H9 (cell line): ENCODE results near the gene KLHDC8A. TPM values are rescaled to one million over a fixed set of nuclear protein-coding genes. Genes with fewer than 3 reads are reported as not detected.

Experiments
- DNase-seq: peaks from one replicate; pipeline ENCODE4 v3.0.0-alpha.2; 2017
- H2AFZ ChIP-seq: one replicate; pipeline ENCODE4 v1.6.1; 2013; ENCODE audit warnings: mild to moderate bottlenecking, low read length, control low read depth, moderate library complexity
- H2AK5ac ChIP-seq: 2 replicates; pipeline ENCODE4 v1.6.1; 2013; ENCODE audit warnings: low read length, control low read depth, mixed read lengths; ENCODE audit not compliant: insufficient read length
- H2BK120ac ChIP-seq: one replicate; pipeline ENCODE4 v1.6.1; 2013; ENCODE audit warnings: low read depth, mild to moderate bottlenecking, low read length, control low read depth, inconsistent platforms; ENCODE audit not compliant: poor library complexity, severe bottlenecking
- H2BK12ac ChIP-seq: 2 replicates; pipeline ENCODE4 v1.6.1; 2013; ENCODE audit warnings: low read length, control low read depth, mixed read lengths, low read depth; ENCODE audit not compliant: insufficient read length
- H2BK15ac ChIP-seq: 2 replicates; pipeline ENCODE4 v1.6.1; 2013; ENCODE audit warnings: low read depth, low read length, control low read depth
- H2BK20ac ChIP-seq: one replicate; pipeline ENCODE4 v1.6.1; 2013; ENCODE audit warnings: low read depth, mild to moderate bottlenecking, low read length, control low read depth, inconsistent platforms; ENCODE audit not compliant: poor library complexity, severe bottlenecking
- H2BK5ac ChIP-seq: 2 replicates; pipeline ENCODE4 v1.6.1; 2013; ENCODE audit warnings: low read length, control low read depth, mixed read lengths; ENCODE audit not compliant: insufficient read length
- H3K14ac ChIP-seq: 2 replicates; pipeline ENCODE4 v1.6.1; 2013; ENCODE audit warnings: low read length, control low read depth; ENCODE audit not compliant: insufficient read depth
- H3K18ac ChIP-seq: 2 replicates; pipeline ENCODE4 v1.6.1; 2013; ENCODE audit warnings: low read depth, mild to moderate bottlenecking, mixed read lengths, low read length, control low read depth; ENCODE audit not compliant: insufficient read length
- H3K23ac ChIP-seq: 2 replicates; pipeline ENCODE4 v1.6.1; 2013; ENCODE audit warnings: low read length, control low read depth, mixed read lengths, low read depth; ENCODE audit not compliant: insufficient read length
- H3K23me2 ChIP-seq: 2 replicates; pipeline ENCODE4 v1.6.1; 2013; ENCODE audit warnings: low read depth, mild to moderate bottlenecking, mixed read lengths, low read length, control low read depth; ENCODE audit not compliant: insufficient read length, poor library complexity, severe bottlenecking
- H3K27ac ChIP-seq: 2 replicates; pipeline ENCODE4 v1.5.1; 2013; ENCODE audit warnings: low read length, control low read depth, mixed read lengths, low read depth; ENCODE audit not compliant: insufficient read length
- H3K27me3 ChIP-seq: 2 replicates; pipeline ENCODE4 v1.6.1; 2013; ENCODE audit warnings: low read length, control low read depth, inconsistent platforms; ENCODE audit not compliant: insufficient read depth
- H3K4ac ChIP-seq: 2 replicates; pipeline ENCODE4 v1.6.1; 2013; ENCODE audit warnings: low read depth, mild to moderate bottlenecking, control low read depth, inconsistent platforms, low read length, moderate library complexity
- H3K4me1 ChIP-seq: 2 replicates; pipeline ENCODE4 v1.6.1; 2013; ENCODE audit warnings: low read length, control low read depth, inconsistent platforms; ENCODE audit not compliant: insufficient read depth
- H3K4me2 ChIP-seq: 2 replicates; pipeline ENCODE4 v1.6.1; 2013; ENCODE audit warnings: low read length, control low read depth, mixed read lengths; ENCODE audit not compliant: insufficient read length, insufficient read depth
- H3K56ac ChIP-seq: 2 replicates; pipeline ENCODE4 v1.6.1; 2013; ENCODE audit warnings: low read depth, mild to moderate bottlenecking, mixed read lengths, low read length, control low read depth; ENCODE audit not compliant: insufficient read length
- H3K79me1 ChIP-seq: 2 replicates; pipeline ENCODE4 v1.6.1; 2013; ENCODE audit warnings: low read depth, mild to moderate bottlenecking, moderate library complexity, low read length, control low read depth, inconsistent platforms; ENCODE audit not compliant: insufficient read depth, poor library complexity, severe bottlenecking
- H3K79me2 ChIP-seq: 2 replicates; pipeline ENCODE4 v1.6.1; 2013; ENCODE audit warnings: low read length, control low read depth, inconsistent platforms; ENCODE audit not compliant: insufficient read depth
- H3K9ac ChIP-seq: 2 replicates; pipeline ENCODE4 v1.6.1; 2013; ENCODE audit warnings: low read length, control low read depth, mixed read lengths; ENCODE audit not compliant: insufficient read length; ENCODE audit errors: extremely low read depth
- H3K9me3 ChIP-seq: one replicate; pipeline ENCODE4 v1.6.1; 2013; ENCODE audit warnings: low read depth, low read length, inconsistent platforms; ENCODE audit not compliant: control insufficient read depth
- H3T11ph ChIP-seq: one replicate; pipeline ENCODE4 v1.6.1; 2013; ENCODE audit warnings: mild to moderate bottlenecking, low read length, control low read depth, inconsistent platforms
- H4K20me1 ChIP-seq: one replicate; pipeline ENCODE4 v1.6.1; 2013; ENCODE audit not compliant: control insufficient read depth, insufficient read length, insufficient read depth
- H4K5ac ChIP-seq: 2 replicates; pipeline ENCODE4 v1.6.1; 2013; ENCODE audit warnings: low read depth, mild to moderate bottlenecking, mixed read lengths, low read length, control low read depth; ENCODE audit not compliant: insufficient read length
- H4K8ac ChIP-seq: replicated peaks from 2 replicates; pipeline ENCODE4 v1.6.1; 2013; ENCODE audit warnings: low read length, control low read depth, mixed read lengths, low read depth; ENCODE audit not compliant: insufficient read length
- H4K91ac ChIP-seq: 2 replicates; pipeline ENCODE4 v1.6.1; 2013; ENCODE audit warnings: low read depth, mild to moderate bottlenecking, moderate library complexity, mixed read lengths, low read length, control low read depth; ENCODE audit not compliant: insufficient read length
- H3K27ac Mint-ChIP-seq, 3 experiments: 2 replicates in 2 of 3; 3 replicates in 1 of 3; pipeline ENCODE4 v1.8.0; 2020 to 2021; ENCODE audit warnings: mixed read lengths in 3 of 3, mild to moderate bottlenecking in 1 of 3, moderate library complexity in 1 of 3
- H3K27me3 Mint-ChIP-seq: 2 replicates; pipeline ENCODE4 v1.8.0; 2021; ENCODE audit warnings: low read depth, mild to moderate bottlenecking, moderate library complexity, mixed read lengths
- H3K36me3 Mint-ChIP-seq, 3 experiments: 2 replicates in 2 of 3; 3 replicates in 1 of 3; pipeline ENCODE4 v1.8.0; 2020 to 2021; ENCODE audit warnings: low read depth in 3 of 3, mixed read lengths in 3 of 3; ENCODE audit not compliant: insufficient read depth in 1 of 3
- H3K4me1 Mint-ChIP-seq, 2 experiments: 2 replicates each; pipeline ENCODE4 v1.8.0; 2020; ENCODE audit warnings: mixed read lengths in 2 of 2
- H3K4me3 Mint-ChIP-seq, 2 experiments: 2 replicates in 1 of 2; 3 replicates in 1 of 2; pipeline ENCODE4 v1.8.0; 2020 to 2021; ENCODE audit warnings: mild to moderate bottlenecking in 2 of 2, mixed read lengths in 2 of 2, moderate library complexity in 1 of 2
- H3K9me3 Mint-ChIP-seq, 2 experiments: 2 replicates in 1 of 2; 3 replicates in 1 of 2; pipeline ENCODE4 v1.8.0; 2020; ENCODE audit warnings: mild to moderate bottlenecking in 2 of 2, mixed read lengths in 2 of 2, moderate library complexity in 1 of 2
- CTCF ChIP-seq: fragments of 200-600 bp; sonication (generic); conservative IDR thresholded peaks from 3 replicates; pipeline ENCODE4 v1.8.0; 2021; ENCODE audit warnings: antibody characterized with exemption, mild to moderate bottlenecking
- WGBS: extraction: QIAGEN DNeasy Blood & Tissue Kit; methylation state at CpG from one replicate; pipeline ENCODE4 v1.1.7; 2013; ENCODE audit warnings: missing lambda C conversion rate, low lambda C conversion rate, mixed read lengths; ENCODE audit not compliant: insufficient read length; ENCODE audit errors: extremely low coverage; 5-methylcytosine and 5-hydroxymethylcytosine counted together
- total RNA-seq: library from RNA; stranded (reverse); gene quantifications from 2 replicates; pipeline ENCODE4 v1.2.1, GENCODE V29; 2021

Gene KLHDC8A
- total RNA-seq, 1 experiment from 2014 or later: 0.96 TPM

GRCh38 chr1:205328476-205328875 is 28.2 kb downstream of the KLHDC8A start:
- no peak overlapping the region for H2BK5ac ChIP-seq
- Mint-ChIP-seq H3K27me3 (peaks cover 3% of the 10 kb centered on the region), H3K36me3 (no peaks in the 10 kb centered on the region), H3K27ac (no peak overlapping the region), H3K4me1 (peaks cover 18 to 24% of the 10 kb centered on the region in 2 experiments), H3K4me3 (no peak overlapping the region), H3K9me3 (no peaks in the 10 kb centered on the region)
- H3K27ac ChIP-seq: no peak overlapping the region
- H4K8ac ChIP-seq: no peak overlapping the region
- H3K27me3 ChIP-seq: no peaks in the 10 kb centered on the region
- no peaks in the 10 kb centered on the region for H3K23me2 ChIP-seq
- H4K5ac ChIP-seq: no peak overlapping the region
- no peak for DNase-seq
- no peaks in the 10 kb centered on the region for H3K79me1 ChIP-seq
- H2BK12ac ChIP-seq: no peak overlapping the region
- H3K4ac ChIP-seq: no peak overlapping the region
- H3K4me2 ChIP-seq: no peak overlapping the region
- H3T11ph ChIP-seq: no peak overlapping the region
- TF ChIP-seq CTCF: no peak
- H3K9me3 ChIP-seq: no peaks in the 10 kb centered on the region
- no peak overlapping the region for H3K9ac ChIP-seq
- H2BK120ac ChIP-seq: no peak overlapping the region
- no peak overlapping the region for H2AFZ ChIP-seq
- no peak overlapping the region for H2AK5ac ChIP-seq
- no peaks in the 10 kb centered on the region for H3K79me2 ChIP-seq
- H2BK15ac ChIP-seq: no peak overlapping the region
- H3K18ac ChIP-seq: no peak overlapping the region
- H4K91ac ChIP-seq: no peak overlapping the region
- no CpG with 5 or more reads among the region's 4 CpGs for WGBS
- no peak overlapping the region for H3K23ac ChIP-seq
- no peaks in the 10 kb centered on the region for H4K20me1 ChIP-seq
- H3K56ac ChIP-seq: no peak overlapping the region
- H2BK20ac ChIP-seq: no peak overlapping the region
- no peak overlapping the region for H3K14ac ChIP-seq
- H3K4me1 ChIP-seq: peaks cover 6% of the 10 kb centered on the region; the same call in 1 of the 2 replicates
